ENCODE data around the gene ITPRIPL1.

ITPRIPL1 gene

DNA sequence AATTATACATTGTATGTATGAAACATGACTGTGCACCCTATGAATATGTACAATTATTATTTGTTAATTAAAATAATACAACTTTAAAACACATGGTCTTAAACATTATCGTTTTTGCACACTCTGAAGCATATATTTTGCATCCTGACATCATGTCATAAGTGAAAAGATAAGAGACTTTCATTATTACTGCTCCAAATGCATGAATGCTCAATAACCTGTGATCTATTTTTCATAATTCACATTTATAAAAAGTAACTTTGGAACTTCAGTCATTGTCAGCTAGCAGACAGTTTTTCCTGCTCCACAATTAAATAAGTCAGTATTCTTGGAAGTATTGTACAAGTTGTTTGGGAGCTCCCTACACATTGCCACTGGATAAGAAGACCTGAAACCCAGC is 1.3 kb upstream of the ITPRIPL1 start:
- DNase-seq: no peak

GRCh38 chr2:96324721-96325040 is 436 bp upstream of the ITPRIPL1 start:
- no peak for DNase-seq

DNA sequence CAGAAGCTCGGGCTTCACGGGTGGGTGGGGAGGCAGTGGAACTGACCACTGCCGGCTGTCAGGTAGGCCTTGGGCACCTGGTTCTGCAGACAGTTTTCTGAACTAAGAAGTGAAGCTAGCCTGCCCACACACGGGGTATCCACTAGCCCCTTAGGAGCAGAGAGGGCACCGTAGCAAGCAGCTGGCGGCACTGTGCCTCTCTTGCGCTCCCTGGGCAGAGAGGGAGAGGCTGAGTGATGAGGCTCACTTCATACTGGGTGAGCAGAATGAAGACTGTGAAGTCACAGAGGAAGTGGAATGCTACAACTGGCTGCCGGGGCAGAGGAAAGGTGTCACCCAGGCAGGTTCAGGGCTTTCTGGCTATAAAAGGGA is 753 bp downstream of the ITPRIPL1 start:
- DNase-seq: no peak

DNA sequence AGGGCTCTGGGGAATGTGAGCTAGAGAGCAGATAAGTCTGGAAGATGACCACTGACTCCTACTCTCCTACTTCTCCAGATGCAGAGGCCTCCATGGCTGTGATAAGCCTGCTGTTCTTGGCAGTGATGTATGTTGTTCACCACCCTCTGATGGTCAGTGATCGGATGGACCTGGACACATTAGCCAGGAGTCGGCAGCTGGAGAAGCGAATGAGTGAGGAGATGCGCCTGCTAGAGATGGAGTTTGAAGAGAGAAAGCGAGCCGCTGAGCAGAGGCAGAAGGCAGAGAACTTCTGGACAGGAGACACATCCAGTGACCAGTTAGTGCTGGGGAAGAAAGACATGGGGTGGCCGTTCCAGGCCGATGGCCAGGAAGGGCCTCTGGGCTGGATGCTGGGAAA is 1.4 kb downstream of the ITPRIPL1 start:
- DNase-seq: no peak

- DNase-seq: no peak
These were observed 2.1 kb downstream of the ITPRIPL1 start for GRCh38 chr2:96326990-96327820.

DNA sequence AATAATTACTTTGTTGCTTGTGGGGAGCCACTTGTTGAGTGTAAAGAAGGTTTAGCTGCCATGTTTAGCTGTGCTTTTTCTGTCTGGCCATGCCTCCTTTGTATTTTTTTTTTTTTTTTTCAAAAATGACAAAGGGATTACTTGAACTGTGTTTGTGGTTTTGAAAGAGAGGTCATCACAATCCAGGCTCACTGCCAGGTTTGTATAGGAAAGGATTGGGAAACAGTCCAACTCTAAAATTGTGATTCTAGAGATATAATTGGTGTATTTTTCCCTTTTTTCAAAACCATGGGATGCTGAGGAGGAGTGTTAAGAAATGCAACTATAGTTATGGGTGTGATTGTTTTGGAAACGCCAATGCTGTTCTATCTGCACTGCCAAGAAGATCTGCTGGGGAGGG is 4.3 kb downstream of the ITPRIPL1 start:
- no peak for DNase-seq

DNA sequence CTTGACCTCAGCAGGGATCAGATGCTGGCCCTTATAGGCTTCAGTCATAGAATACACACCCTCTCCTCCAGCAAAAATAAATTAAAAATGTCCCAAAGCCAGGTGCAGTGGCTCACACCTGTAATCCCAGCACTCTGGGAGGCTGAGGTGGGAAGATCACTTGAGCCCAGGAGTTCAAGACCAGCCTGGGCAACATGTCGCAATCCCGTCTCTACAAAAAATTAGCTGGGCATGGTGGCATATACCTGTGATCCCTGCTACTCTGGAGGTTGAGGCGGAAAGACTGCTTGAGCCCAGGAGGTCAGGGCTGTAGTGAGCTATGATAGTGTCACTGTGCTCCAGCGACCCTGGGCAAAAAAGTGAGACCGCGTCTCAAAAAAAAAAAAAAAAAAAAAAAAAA is 4.8 kb downstream of the ITPRIPL1 start:
- DNase-seq: no peak

DNA sequence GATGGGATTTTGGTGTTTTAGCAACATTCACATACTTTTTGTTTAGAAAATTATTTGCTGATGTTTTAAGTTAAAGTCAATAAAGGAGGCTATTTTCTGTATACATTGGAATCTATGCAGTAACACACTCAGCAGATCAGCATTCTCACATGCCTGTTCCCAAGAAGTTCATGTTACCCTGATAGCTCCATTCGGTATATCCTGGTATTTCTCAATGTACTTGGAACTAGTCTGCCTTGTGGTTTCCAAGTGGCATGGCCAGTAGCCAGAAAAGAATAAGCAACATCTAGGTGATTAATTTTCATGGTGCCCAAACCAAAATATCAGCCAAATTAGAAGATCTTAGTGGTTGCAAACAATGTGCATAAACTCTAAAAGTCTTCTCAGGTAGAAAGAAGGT is 5.3 kb downstream of the ITPRIPL1 start:
- DNase-seq: no peak

DNA sequence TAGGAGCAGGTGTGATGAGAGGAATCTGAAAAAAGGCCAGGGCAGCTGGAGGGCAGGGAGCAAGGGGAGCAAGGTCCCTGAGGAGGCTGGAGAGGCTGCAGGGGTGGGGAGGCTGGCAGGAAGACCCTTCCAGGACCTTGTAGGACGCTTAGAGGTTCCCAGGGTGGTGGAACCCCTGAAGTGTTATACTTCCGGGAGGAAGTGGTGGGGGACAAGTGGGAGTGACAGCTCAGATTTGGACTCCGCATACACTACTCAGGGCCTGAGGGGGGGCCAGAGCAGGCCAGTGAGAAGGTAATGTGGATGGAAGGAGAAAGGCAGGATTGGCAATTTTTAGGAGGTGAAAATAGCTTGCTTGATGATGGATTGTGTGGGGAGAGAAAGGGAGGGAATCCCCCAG is 8.6 kb downstream of the ITPRIPL1 start:
- no peak for DNase-seq

GRCh38 chr2:96336104-96336775 is 11.1 kb downstream of the ITPRIPL1 start:
- no peak for DNase-seq

GRCh38 chr2:96336873-96337272 is 11.8 kb downstream of the ITPRIPL1 start:
- DNase-seq: no peak

DNA sequence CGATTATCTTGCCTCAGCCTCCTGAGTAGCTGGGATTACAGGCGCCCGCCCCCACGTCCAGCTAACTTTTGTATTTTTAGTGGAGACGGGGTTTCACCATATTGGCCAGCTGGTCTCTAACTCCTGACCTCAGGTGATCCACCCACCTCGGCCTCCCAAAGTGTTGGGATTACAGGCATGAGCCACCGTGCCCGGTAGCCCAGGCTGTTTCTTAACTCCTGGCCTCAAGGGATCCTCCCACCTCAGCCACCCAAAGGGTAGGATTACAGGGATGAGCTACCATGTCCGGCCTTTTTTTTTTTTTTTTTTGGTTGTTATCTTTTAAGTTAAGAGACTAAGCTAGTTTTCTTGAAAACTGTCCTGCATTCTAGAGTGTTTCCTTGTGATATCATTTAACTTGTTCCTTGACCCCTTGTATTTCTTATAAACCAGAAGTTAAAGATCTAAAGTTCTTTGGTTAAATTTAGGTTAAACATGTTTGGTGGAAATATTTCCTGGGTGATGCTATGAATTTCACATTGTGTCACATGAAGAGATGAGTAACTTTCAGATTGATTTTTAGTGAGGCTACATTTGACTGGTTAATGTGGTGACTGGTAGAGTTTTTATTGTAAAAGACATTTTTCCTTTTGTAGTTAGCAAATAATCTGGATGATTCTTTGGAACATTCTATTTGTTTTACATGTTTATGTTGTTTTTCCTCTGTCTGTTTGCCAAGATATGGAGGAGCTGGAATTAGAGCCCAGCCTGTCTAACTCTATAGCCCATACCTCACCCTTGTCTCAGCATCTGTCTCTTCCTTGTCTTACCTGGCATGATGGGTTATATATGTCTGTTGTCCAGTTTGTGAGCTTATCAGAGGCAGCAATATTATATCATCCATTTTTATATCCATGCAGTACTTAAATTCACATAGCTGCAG is 15.6 kb downstream of the ITPRIPL1 start:
- DNase-seq: no peak

DNA sequence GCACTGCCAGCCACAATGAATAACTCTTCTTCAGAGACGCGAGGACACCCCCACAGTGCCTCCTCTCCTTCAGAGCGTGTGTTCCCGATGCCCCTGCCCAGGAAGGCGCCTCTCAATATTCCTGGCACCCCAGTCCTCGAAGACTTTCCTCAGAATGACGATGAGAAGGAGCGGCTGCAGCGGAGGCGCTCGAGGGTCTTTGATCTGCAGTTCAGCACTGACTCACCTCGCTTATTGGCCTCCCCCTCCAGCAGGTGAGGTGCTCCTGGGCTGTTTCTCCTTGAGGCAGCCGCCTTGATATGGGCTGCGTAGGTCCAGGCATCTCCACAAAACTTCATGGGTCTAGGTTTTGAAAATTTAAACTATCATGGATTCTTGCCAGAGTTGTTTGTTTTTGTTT is 16.5 kb downstream of the ITPRIPL1 start:
- DNase-seq: no peak

DNA sequence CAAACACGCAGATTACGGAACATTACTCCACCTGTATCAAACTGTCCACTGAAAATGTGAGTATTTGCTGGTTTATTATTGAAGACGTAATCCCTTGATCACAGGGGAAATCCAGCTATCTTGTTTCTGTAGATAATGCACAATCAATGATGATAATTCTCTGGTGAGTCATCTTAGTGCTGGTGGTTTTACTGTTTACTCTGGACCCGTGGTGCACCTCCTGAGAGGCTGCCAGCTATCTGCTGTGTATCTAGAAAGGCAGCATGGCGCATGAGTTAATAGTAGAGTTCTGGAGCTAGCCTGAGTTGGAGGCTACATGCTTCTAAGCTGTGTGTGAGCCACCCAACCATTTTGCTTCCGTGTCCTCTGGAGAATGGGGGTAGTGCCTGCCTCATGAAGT is 17.0 kb downstream of the ITPRIPL1 start:
- DNase-seq: no peak

- DNase-seq: no peak
These were observed 18.9 kb downstream of the ITPRIPL1 start for GRCh38 chr2:96344011-96344410.

DNA sequence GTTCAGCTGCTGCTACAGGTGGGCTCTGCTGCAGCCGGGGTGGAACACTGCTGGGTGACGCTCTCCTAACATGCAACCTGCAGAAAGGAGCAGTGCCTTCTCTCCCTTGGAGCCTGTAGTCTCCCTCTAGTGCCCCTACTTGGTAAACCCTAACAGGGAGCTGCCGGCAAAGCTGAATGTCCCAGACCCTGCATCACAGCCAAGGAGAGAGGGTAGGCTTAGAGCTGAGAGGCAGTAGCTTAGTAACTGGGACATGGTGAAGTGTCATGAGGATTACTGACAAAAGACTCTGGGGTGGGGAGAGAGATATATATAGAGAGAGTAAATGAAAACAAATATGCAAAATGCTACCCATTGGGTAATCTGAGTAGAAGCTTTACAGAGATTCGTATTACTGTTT is 20.3 kb downstream of the ITPRIPL1 start:
- DNase-seq: no peak

- no peak for DNase-seq
These were observed 20.8 kb downstream of the ITPRIPL1 start for GRCh38 chr2:96345868-96346462.

DNA sequence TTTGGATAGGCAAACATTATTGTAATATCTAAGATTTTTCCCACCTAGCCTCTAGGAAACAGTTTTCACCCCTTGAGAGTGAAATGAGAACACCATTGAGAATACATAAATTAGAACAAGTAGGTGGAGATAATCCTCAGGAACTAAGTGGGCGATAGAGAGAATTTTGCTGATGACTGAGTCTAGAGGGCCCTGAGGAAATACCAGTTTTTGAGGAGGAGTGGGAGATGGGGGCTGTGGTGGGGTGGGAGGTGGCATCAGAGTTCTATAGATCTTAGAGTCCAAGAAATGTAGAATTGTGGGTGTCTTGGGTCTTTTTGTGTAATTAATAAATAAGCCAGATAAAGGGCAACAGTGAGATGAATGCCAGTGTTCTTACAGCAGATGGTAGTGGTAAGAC is 22.3 kb downstream of the ITPRIPL1 start:
- no peak for DNase-seq

- peak; percentile 72 for DNase-seq
These were observed 28.0 kb downstream of the ITPRIPL1 start for GRCh38 chr2:96353032-96353561.

DNA sequence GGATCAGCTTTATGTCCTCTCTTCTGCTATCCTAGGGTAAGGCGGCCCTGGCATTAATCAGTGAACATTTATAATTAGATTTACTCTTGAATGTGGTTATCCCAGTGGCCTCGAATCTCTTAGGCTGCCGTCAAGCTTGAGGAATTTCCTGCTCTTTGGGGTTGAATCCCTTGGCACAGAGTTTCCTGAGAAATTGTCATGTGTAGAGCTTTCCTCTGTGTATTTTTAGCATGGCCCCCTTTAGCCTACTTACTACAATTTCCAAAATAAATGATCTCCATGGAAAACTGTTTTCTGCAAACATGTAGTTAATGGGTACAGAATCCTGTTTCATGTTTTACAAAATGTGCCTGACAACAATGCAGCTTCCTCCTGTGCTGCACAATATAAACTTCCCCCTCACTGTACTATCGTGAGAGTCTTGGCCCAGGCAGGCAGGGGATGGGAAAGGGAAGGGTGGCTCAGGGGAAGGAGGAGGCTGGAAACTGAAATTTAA is 28.5 kb downstream of the ITPRIPL1 start:
- DNase-seq: no peak

GRCh38 chr2:96354492-96354891 is 29.4 kb downstream of the ITPRIPL1 start:
- no peak for DNase-seq

- DNase-seq: no peak
These were observed 31.8 kb downstream of the ITPRIPL1 start for GRCh38 chr2:96356889-96357288.

DNA sequence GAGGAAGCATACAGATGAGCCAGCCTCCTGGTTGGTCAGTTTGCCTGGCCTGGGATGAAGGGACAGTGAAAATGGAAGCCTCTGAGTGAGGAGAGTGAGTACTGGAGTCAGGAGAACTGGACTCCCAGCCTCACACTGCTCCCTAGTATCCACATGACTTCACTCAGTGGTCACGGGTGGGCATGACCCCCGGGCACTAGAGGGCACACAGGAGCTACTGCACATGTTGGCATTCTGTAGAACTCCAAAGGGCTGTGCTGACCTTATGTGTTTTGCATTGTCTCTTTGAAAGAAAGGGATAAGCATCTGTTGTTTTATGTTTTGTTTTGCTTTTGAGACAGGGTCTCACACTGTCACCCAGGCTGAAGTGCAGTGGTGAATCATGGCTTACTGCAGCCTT is 34.2 kb downstream of the ITPRIPL1 start:
- DNase-seq: peak; percentile 16

Measured in NCI-H1694 treated with DMSO at 0.1 percent for 48 hours (cell line).